Measurements from ENCODE around the gene SMIM10L2A.
"Not testable (repeated sequence)": the region's sequence is repeated elsewhere in the genome, so short reads cannot be mapped to it uniquely, and the experiment has no call there.

The SMIM10L2A gene

GRCh38 chrX:135423173-135423864, 1.6 kb downstream of the SMIM10L2A start:
- not testable (repeated sequence) for DNase-seq

DNA sequence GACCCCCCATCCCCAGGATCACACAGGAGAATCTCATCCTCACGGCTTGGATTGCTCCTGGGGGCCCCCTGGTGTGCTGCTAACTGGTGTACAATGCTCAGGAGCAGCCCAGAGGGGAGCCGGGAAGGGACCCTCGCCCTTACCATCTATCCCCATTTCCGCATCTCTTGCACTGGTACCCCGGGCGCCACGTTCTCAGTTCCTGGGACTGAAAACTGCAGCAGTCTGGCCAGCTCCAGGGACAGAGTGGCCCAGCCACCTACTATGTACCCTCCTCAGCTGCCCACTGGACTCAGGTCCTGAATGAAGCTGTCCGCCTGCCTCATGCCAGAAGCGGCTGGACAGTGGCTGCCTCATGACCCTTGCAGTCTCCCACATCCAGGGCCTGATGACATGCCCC, 2.7 kb downstream of the SMIM10L2A start:
- no peak for DNase-seq

- no peak for DNase-seq
Observed at GRCh38 chrX:135425026-135425965, 3.6 kb downstream of the SMIM10L2A start.

- no peak for DNase-seq
Observed at GRCh38 chrX:135429429-135429828, 7.7 kb downstream of the SMIM10L2A start.

DNA sequence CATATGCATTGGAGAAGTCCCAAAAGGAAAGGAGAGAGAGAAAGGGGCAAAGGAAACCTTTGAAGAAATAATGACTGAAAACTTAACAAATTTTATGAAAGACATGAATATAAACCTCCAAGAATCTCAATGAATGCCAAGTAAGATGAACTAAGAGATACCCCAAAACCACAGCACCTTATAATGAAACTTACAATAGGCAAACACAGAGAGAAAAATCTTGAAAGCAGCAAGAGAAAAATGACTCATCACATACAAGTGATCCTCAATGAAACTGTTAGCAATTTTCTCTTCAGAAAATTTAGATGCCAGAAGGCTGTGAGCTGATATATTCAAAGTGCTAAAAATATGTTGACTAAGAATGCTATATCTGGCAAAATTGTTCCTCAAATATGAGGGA, 10.1 kb downstream of the SMIM10L2A start:
- no peak for DNase-seq

DNA sequence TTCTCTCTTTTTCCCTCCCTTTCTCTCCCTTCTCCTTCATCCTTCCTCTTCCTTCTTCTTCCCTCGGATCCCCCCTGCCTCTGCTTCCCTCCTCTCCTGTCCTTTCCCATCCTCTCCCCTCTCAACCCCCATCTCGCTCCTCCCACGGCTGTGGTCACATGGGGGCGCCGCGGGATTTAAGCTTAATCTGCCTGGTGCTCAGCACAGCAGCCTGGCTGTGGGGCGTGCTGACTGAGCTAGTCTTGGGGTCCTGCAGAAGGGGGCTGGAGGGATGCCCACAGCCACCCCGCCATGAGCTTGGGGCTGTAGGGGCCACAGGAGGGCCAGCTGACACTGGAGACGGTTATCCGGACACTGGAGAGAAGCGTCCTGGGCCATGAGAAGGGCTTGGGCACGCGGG, 10.7 kb downstream of the SMIM10L2A start:
- DNase-seq = no peak

DNA sequence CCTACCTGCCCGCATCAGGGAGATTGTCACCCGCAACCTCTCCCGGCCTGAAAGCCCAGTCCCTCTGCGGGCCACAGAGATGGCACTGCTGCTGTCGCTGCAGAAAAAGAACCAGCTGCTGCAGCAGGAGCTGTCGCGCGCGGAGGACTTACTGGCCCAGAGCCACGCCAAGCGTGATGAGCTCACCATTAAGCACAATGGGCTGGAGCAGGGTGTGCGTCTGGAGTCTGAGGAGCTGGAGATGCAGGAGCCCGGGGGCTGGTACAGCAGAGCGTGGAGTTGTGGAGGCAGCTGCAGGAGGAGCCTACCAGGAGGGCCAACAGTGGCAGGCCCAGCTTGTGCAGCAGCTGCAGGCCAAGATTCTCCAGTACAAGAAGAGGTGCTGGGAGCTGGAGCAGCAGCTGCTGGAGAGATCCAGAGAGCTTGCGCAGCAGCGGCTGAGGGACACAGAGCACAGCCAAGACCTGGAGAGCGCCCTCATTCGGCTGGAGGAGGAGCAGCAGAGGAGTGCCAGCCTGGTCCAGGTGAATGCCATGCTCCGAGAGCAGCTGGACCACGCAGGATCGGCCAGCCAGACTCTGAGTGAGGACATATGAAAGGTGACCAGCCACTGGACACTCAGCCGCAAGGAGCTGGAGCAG, 11.3 kb downstream of the SMIM10L2A start:
- DNase-seq = peak in 1 of 2 experiments; percentile 1

DNA sequence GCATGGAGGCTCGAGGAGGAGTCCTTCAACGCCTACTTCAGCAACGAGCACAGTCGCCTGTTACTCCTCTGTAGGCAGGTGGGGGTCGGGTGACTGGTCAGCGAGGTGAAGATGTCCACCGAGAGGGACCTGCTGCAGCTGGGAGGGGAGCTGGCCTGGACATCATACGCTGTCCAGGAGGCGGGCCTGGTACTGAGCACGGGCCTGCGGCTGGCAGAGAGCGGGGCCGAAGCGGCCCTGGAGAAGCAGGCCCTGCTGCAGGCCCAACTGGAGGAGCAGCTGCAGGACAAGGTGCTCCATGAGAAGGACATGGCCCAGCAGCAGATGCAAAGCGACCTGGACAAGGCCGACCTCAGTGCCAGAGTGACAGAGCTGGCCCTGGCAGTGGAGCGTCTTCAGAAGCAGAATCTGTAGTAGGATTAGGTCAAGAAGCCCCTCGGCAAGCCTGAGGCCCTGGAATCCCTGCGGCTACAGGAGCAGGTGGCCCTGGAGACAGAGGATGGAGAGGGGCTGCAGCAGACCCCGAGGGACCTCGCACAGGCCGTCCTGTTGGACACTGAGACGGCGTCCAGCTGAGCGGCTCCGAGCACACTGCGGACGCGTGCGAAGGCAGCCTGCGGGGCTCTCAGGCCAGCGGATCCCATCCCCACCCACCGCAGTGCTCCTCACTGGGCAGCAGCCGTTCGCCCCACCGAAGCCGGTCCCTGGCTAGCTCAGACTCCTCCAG, 11.9 kb downstream of the SMIM10L2A start:
- DNase-seq = no peak

DNA sequence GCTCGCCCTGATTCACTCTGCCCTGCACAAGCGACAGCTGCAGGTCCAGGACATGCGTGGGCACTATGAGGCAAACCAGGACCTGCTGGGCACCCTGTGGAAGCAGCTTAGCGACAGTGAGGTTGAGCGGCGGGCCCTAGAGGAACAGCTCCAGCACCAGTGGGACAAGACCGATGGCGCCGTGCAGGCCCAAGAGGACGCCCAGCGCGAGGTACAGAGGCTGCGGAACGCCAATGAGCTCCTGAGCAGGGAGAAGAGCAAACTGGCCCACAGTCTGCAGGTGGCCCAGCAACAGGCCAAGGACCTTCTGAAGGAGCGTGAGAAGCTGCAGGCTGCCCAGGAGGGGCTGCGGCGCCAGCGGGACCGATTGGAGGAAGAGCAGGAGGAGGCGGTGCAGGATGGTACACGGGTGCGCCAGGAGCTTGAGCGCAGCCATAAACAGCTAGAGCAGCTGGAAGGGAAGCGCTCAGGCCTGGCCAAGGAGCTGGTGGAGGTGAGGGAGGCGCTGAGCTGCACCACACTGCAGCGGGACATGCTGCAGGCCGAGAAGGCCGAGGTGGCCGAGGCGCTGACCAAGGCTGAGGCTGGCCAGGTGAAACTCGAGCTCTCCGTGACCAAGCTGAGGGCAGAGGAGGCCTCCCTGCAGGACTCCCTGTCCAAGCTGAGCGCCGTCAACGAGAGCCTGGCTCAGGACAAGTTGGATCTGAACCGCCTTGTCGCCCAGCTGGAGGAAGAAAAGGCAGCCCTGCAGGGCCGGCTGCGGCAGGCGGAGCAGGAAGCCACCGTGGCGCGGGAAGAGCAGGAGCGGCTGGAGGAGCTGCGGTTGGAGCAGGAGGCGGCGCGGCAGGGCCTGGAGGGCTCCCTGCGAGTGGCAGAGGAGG, 12.8 kb downstream of the SMIM10L2A start:
- DNase-seq = no peak

- no peak for DNase-seq
Observed at GRCh38 chrX:135435139-135435922, 13.6 kb downstream of the SMIM10L2A start.

GRCh38 chrX:135435933-135436332, 14.2 kb downstream of the SMIM10L2A start:
- no peak for DNase-seq

DNA sequence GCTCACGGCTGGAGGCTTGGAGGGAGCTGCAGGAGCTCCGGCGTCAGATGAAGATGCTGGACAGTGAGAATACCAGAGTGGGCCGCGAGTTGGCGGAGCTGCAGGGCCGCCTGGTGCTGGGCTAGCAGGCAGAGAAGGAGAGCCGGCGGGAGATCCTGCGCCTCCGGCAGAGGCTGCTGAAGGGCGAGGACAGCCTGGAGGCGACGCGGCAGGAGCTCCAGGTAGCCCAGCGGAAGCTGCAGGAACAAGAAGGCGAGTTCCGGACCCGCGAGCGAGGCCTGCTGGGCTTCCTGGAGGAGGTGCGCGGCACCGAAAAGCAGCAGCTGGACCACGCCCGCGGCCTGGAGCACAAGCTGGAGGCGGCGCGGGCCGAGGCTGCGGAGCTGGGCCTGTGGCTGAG, 14.7 kb downstream of the SMIM10L2A start:
- DNase-seq = no peak

- no peak for DNase-seq
Observed at GRCh38 chrX:135436966-135437866, 15.5 kb downstream of the SMIM10L2A start.

DNA sequence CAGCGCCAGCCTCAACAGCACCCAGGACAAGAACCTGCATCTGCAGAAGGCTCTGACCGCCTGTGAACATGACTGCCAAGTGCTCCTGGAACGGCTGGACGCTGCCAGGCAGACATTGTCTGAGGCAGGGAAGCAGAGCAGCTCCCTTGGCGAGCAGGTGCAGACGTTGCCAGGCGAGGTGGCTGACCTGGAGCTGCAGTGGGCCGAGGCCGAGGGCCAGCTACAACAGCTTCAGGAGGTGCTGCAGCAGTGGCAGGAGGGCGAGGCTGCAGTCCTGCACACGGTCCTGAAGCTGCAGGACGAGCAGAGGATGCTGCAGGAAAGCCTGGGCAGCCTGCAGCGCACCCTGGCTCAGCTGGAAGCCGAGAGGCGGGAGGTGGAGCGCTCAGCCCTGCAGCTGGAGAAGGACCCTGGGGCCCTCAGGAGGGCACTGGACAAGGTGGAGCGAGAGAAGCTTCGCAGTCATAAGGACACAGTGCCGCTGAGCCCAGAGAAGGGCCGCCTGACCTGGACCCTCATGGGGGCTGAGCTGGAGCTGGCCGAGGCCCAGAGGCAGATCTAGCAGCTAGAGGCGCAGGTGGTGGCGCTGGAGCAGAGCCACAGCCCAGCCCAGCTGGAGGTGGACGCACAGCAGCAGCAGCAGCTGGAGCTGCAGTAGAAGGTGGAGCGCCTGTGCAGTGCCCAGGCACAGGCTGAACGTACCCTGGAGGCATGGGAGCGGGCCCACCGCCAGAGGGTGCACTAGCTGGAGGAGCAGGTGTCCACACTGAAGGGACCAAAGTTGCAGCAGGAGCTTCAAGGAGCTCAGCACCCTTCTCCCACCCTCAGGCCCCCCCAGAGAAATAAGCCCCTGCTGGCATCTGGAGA, 16.4 kb downstream of the SMIM10L2A start:
- DNase-seq = no peak

- no peak for DNase-seq
Observed at GRCh38 chrX:135438734-135439043, 16.9 kb downstream of the SMIM10L2A start.

DNA sequence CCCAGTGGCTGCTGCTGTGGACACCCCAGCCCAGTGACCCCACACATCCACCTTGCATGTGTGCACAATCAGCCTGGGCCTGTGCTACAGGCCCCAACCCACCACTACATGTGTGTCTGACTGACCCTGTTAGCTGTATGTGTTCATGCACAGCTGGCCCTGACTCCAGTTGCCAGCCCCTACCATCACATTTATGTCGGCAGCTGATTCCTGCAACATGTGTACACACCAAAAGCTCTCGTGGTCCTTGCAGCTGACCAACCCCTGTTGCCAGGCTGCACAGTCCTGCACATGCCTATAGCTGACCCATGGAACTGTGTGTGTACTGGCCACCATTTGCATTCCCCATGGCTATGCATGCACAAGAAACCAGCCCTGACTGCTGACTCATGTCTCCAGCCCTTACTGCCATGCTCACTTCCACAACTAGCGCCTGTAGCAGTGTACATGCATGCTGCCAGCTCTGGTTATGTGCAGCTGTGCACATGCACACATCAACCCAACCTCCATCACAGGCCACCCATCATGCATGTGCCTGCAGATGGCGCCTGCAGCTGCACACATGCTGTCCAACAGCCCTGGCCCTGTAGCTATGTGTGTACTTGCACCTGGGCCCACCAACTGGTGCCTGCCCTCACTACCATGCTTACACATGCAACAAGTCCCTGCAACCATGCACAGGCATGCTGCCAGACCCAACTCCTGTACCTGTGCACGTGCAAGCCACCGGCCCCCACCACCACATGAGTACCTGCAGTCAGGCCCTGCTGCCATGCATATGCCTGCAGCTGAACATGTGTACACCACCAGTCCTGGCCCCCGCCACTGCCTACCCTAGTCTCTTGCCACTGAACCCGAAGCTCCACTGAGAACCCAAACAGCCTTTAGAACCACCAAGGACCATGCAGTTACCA, 28.1 kb downstream of the SMIM10L2A start:
- no peak for DNase-seq

DNA sequence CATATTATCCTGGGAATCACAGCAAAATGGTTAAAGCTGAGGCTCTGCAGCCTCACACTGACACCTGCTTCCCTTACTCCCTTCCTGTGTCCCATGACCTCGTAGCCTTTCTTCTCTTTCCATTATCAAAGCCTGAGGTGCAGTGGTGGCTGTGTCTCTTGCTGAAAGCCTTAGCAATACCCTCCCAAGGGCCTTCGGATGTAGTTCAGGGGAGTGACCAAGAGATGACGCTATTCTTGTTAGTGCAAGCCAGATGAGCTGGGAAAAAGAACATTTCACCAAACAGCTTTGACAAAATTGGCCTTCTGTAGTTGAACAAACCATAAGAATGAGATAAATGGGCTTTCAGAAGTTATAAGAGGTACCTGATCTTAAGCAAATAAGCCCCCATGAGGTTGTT, 31.6 kb downstream of the SMIM10L2A start:
- no peak for DNase-seq

- no peak for DNase-seq
Observed at GRCh38 chrX:135454816-135455215, 33.1 kb downstream of the SMIM10L2A start.

All from NCI-H1930 (cell line).